Natural killer cell treated with Interleukin-12 subunit alpha and Interleukin-12 subunit beta and Interleukin-15 and Interleukin-18, amount 100 ng/mL, for 72 hours (primary cell): Measurements from ENCODE around the gene PACRG. TPM values are rescaled to one million over a fixed set of nuclear protein-coding genes. Genes with fewer than 3 reads are reported as not detected.

ENCODE experiments used
- ATAC-seq, 2 donors: fragments of 150-1000 bp; cut with Tn5 transposase in 1 of 2; sonication (Bioruptor Pico), chemical (Tn5 transposase) in 1 of 2; 2 replicates each; pipeline ENCODE4 v1.10.0; 2021
- DNase-seq: peaks from one replicate; pipeline ENCODE4 v3.0.0; 2022; ENCODE audit warnings: low spot score
- H3K27ac Mint-ChIP-seq, 2 donors: 1 replicate in 1 of 2; 2 replicates in 1 of 2; pipeline ENCODE4 v1.8.0; 2022; ENCODE audit warnings: mixed read lengths in 2 of 2, mild to moderate bottlenecking in 1 of 2, moderate library complexity in 1 of 2
- H3K27me3 Mint-ChIP-seq, 2 donors: 1 replicate in 1 of 2; 2 replicates in 1 of 2; pipeline ENCODE4 v1.8.0; 2022; ENCODE audit warnings: mixed read lengths in 2 of 2
- H3K36me3 Mint-ChIP-seq: one replicate; pipeline ENCODE4 v1.8.0; 2022; ENCODE audit warnings: mixed read lengths
- H3K4me1 Mint-ChIP-seq, 2 donors: 1 replicate in 1 of 2; 2 replicates in 1 of 2; pipeline ENCODE4 v1.8.0; 2022; ENCODE audit warnings: low read depth in 2 of 2, mixed read lengths in 2 of 2, mild to moderate bottlenecking in 1 of 2
- H3K4me3 Mint-ChIP-seq: one replicate; pipeline ENCODE4 v1.8.0; 2022; ENCODE audit warnings: mixed read lengths
- H3K9me3 Mint-ChIP-seq: 2 replicates; pipeline ENCODE4 v1.8.0; 2022; ENCODE audit warnings: mixed read lengths
- total RNA-seq, 2 donors: library from RNA; stranded (reverse); gene quantifications; one replicate each; pipeline ENCODE4 v1.2.3, GENCODE V29; 2022

The PACRG gene
- total RNA-seq, 2 donors from 2014 or later = not detected

DNA sequence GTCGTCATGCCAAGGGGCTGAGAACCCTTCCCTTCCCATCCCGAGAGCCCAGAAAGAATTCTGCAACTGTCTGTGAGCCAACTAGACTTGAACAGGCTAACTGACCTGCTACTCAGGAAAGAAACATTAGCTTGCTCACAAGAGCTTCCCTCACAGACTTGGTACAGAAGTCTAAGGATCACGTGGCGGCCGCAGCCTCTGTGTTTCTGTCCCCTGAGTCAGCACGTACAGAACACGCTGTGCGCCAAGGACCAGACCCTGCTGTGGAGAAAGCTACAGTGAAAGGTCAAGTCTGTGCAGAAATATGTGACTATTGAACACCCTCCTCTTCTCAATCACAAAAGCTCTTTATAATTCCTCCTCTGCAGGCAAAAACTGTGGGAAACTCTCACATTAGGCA, 535.4 kb downstream of the PACRG start:
- H3K27ac Mint-ChIP-seq = no peak overlapping the region

DNA sequence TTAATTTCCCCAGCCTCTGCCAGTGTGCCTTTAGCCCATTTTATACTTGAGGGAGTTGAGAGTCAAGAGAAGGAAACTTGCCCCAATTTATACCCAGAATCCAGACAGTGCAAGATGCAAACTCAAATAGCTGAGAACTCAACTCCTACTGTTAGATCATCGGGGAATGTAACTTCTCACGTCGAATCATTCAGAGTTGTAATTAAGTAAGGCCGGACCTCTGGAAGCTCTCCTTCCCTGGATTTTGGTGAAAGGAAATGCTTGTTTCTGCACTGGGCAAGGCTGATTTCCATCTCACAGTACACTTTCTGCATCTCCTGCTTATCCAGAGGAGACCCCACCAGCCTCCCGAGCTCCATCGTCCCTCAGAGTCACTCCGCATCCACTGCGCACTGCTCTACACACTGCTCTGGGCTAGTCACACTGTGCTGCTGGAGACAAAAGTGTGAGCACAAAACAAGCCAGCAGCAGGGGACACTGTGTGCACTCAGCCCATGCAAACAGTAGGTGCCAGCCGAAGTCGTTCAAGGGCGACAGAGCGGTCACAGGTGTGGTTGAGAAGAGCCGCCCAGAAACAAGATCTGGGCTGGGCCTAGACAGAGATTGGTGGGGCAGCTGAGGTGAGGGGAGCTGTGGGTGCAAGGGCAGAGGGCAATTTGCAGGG, 536.4 kb downstream of the PACRG start:
- DNase-seq (no peak), ATAC-seq (peak in 1 of 2 donors; percentile 44)
- peaks cover 12 to 28% of the 10 kb centered on the region in 2 donors for H3K27me3 Mint-ChIP-seq
- no peak overlapping the region for H3K4me3 Mint-ChIP-seq
- no peaks in the 10 kb centered on the region for H3K36me3 Mint-ChIP-seq
- H3K27ac Mint-ChIP-seq = no peak overlapping the region
- no peaks in the 10 kb centered on the region for H3K9me3 Mint-ChIP-seq
- peaks cover 4 to 9% of the 10 kb centered on the region in 2 donors for H3K4me1 Mint-ChIP-seq

More for the DNA sequence above, 535.4 kb downstream of the PACRG start:
- H3K4me1 Mint-ChIP-seq = peaks cover 4 to 9% of the 10 kb centered on the region in 2 donors
- no peak for DNase-seq
- H3K36me3 Mint-ChIP-seq = no peaks in the 10 kb centered on the region
- H3K4me3 Mint-ChIP-seq = no peak overlapping the region
- H3K27me3 Mint-ChIP-seq = peaks cover 17 to 28% of the 10 kb centered on the region in 2 donors
- no peaks in the 10 kb centered on the region for H3K9me3 Mint-ChIP-seq
- ATAC-seq = no peak

DNA sequence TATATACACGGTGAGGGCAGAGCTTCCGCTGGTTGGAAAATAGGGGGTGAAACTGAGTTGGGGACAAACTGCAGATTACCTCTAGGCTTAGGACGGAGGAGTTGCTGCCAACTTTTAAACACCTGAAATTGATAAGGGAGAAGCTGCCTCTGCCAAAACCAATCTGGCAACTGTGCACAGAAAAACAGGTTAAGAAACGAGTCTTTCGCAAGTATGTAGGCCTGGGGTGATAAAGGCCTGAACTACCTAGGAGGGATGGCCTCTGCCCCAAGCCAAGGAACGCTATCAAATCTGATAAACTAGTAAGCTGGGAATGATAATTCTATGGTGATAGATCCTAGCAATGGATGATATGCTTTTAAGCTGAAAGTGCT, 536.9 kb downstream of the PACRG start:
- DNase-seq (no peak), ATAC-seq (peak in 1 of 2 donors; percentile 6)
- Mint-ChIP-seq H3K4me1 (peaks cover 4 to 9% of the 10 kb centered on the region in 2 donors), H3K36me3 (no peaks in the 10 kb centered on the region), H3K4me3 (no peak overlapping the region), H3K27me3 (peaks cover 7 to 23% of the 10 kb centered on the region in 2 donors), H3K27ac (no peak overlapping the region), H3K9me3 (no peaks in the 10 kb centered on the region)

DNA sequence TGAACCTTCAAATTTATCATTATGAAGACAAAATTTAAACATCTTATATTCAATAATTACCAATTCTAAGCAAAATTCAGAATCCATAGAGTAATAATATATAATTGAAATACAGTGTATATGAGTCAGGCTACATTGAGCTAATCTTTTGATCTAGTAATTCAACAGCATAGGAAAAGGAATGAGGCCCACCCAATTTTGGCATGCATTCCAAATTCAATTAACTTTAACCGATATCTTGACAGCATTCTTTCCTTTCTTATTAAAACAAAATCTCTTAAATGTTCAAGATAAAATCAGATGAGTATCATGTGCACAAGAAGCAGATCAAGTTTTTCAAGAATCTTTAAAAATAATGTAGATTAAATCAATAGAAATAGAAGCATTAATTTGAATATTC, 553.9 kb downstream of the PACRG start:
- H3K4me1 Mint-ChIP-seq = peaks cover 4 to 6% of the 10 kb centered on the region in 2 donors
- H3K36me3 Mint-ChIP-seq = no peaks in the 10 kb centered on the region
- H3K4me3 Mint-ChIP-seq = no peak overlapping the region
- no peaks in the 10 kb centered on the region for H3K9me3 Mint-ChIP-seq
- ATAC-seq = no peak
- no peak for DNase-seq
- H3K27me3 Mint-ChIP-seq = peaks cover 12 to 41% of the 10 kb centered on the region in 2 donors
- H3K27ac Mint-ChIP-seq = no peak overlapping the region

DNA sequence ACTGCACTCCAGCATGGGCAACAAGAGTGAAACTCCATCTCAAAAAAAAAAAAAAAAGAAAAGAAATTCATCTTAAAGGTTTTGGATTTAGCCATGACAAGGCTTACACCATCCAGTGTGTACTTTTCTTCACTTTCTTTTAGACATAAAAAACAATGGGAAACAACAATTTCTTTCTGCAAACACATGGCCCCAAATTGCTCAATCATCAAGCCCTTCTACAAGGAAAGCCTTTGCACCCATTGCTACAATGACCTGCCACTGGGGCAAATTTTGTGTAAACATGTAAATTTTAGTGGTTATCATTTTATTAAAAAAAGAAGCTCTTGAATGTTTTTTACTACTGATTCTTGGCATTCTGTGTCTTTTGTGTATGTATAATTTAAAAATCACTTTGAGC, 554.9 kb downstream of the PACRG start:
- Mint-ChIP-seq H3K27ac (no peak overlapping the region), H3K36me3 (no peaks in the 10 kb centered on the region), H3K4me3 (no peak overlapping the region), H3K4me1 (peaks cover 4 to 6% of the 10 kb centered on the region in 2 donors), H3K27me3 (peaks cover 12 to 34% of the 10 kb centered on the region in 2 donors), H3K9me3 (no peaks in the 10 kb centered on the region)
- ATAC-seq = no peak
- no peak for DNase-seq

- no peak for ATAC-seq
- DNase-seq = no peak
- H3K9me3 Mint-ChIP-seq = no peaks in the 10 kb centered on the region
- peaks cover 9 to 20% of the 10 kb centered on the region in 2 donors for H3K27me3 Mint-ChIP-seq
- no peaks in the 10 kb centered on the region for H3K36me3 Mint-ChIP-seq
- H3K27ac Mint-ChIP-seq = no peak overlapping the region
- H3K4me3 Mint-ChIP-seq = no peak overlapping the region
- peaks cover 4 to 6% of the 10 kb centered on the region in 2 donors for H3K4me1 Mint-ChIP-seq
Observed at GRCh38 chr6:163284151-163284550, 556.4 kb downstream of the PACRG start.

GRCh38 chr6:163285691-163286090, 557.9 kb downstream of the PACRG start:
- no peaks in the 10 kb centered on the region for H3K9me3 Mint-ChIP-seq
- H3K4me3 Mint-ChIP-seq = no peak overlapping the region
- H3K36me3 Mint-ChIP-seq = no peaks in the 10 kb centered on the region
- no peak overlapping the region for H3K27ac Mint-ChIP-seq
- no peak for DNase-seq
- peaks cover 3 to 4% of the 10 kb centered on the region in 2 donors for H3K4me1 Mint-ChIP-seq
- ATAC-seq = no peak
- H3K27me3 Mint-ChIP-seq = peaks cover 3 to 4% of the 10 kb centered on the region in 2 donors

- ATAC-seq = no peak
- peaks cover 0 to 7% of the 10 kb centered on the region in 2 donors for H3K27me3 Mint-ChIP-seq
- no peak for DNase-seq
- no peaks in the 10 kb centered on the region for H3K36me3 Mint-ChIP-seq
- H3K27ac Mint-ChIP-seq = no peak overlapping the region
- H3K9me3 Mint-ChIP-seq = no peaks in the 10 kb centered on the region
- no peak overlapping the region for H3K4me3 Mint-ChIP-seq
- no peaks in the 10 kb centered on the region for H3K4me1 Mint-ChIP-seq
Observed at GRCh38 chr6:163287626-163288025, 559.9 kb downstream of the PACRG start.

- no peaks in the 10 kb centered on the region for H3K9me3 Mint-ChIP-seq
- H3K27ac Mint-ChIP-seq = no peak overlapping the region
- DNase-seq = no peak
- peaks cover 0 to 7% of the 10 kb centered on the region in 2 donors for H3K27me3 Mint-ChIP-seq
- no peak overlapping the region for H3K4me3 Mint-ChIP-seq
- H3K36me3 Mint-ChIP-seq = no peaks in the 10 kb centered on the region
- H3K4me1 Mint-ChIP-seq = no peaks in the 10 kb centered on the region
- no peak for ATAC-seq
Observed at GRCh38 chr6:163288066-163288465, 560.3 kb downstream of the PACRG start.

GRCh38 chr6:163288915-163289314, 561.1 kb downstream of the PACRG start:
- H3K9me3 Mint-ChIP-seq = no peaks in the 10 kb centered on the region
- H3K27me3 Mint-ChIP-seq = peaks cover 0 to 7% of the 10 kb centered on the region in 2 donors
- no peak overlapping the region for H3K27ac Mint-ChIP-seq
- no peak for ATAC-seq
- H3K4me1 Mint-ChIP-seq = no peaks in the 10 kb centered on the region
- no peaks in the 10 kb centered on the region for H3K36me3 Mint-ChIP-seq
- H3K4me3 Mint-ChIP-seq = no peak overlapping the region
- DNase-seq = no peak

DNA sequence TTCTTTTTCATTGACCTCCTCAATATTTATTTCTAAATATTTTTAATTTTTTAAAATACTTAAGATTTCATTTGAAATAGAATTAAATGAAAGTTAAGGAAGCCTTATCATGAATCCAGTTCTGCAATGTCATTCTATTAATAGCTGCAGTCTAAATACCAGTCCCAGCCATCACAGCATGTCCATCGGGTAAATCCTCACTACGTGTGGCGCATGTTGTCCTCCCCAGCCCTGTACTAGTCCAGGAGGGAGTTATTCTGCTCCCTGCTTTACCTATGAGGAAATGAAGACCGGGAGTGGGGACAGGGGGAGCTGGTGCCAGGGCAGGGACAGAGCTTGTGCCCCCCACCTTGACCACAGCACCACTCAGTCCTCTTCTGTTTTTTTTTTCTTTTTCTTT, 561.7 kb downstream of the PACRG start:
- Mint-ChIP-seq H3K9me3 (no peaks in the 10 kb centered on the region), H3K4me3 (no peak overlapping the region), H3K4me1 (no peaks in the 10 kb centered on the region), H3K36me3 (no peaks in the 10 kb centered on the region), H3K27me3 (peaks cover 0 to 7% of the 10 kb centered on the region in 2 donors), H3K27ac (no peak overlapping the region)
- DNase-seq = no peak
- no peak for ATAC-seq

GRCh38 chr6:163290545-163291274, 562.9 kb downstream of the PACRG start:
- no peak for DNase-seq
- ATAC-seq = no peak
- H3K27ac Mint-ChIP-seq = no peak overlapping the region
- no peaks in the 10 kb centered on the region for H3K4me1 Mint-ChIP-seq
- no peak overlapping the region for H3K4me3 Mint-ChIP-seq
- H3K27me3 Mint-ChIP-seq = peaks cover 0 to 7% of the 10 kb centered on the region in 2 donors
- no peaks in the 10 kb centered on the region for H3K36me3 Mint-ChIP-seq
- no peaks in the 10 kb centered on the region for H3K9me3 Mint-ChIP-seq

DNA sequence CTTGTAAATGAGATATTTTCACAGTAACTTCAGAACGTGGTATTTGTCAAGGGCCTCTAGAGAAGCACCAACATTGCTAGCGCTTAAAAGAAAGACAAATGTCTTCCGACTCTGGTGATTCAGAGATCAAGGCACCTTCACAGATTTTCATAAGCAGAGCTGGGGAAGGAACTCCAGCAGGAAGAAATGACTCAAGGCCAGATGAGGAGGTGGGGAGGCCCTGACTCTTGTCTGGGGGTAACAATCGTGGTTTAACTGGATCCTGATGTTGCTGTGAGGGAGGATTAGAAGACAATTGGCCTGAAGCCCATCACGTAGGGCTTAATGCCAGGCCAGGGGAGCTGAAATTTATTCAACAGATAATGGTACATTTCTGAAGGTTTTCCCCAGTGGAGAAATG, 563.8 kb downstream of the PACRG start:
- no peak overlapping the region for H3K27ac Mint-ChIP-seq
- no peak overlapping the region for H3K4me3 Mint-ChIP-seq
- no peaks in the 10 kb centered on the region for H3K9me3 Mint-ChIP-seq
- DNase-seq (no peak), ATAC-seq (no peak)
- no peaks in the 10 kb centered on the region for H3K4me1 Mint-ChIP-seq
- peaks cover 0 to 7% of the 10 kb centered on the region in 2 donors for H3K27me3 Mint-ChIP-seq
- no peaks in the 10 kb centered on the region for H3K36me3 Mint-ChIP-seq

- DNase-seq (no peak), ATAC-seq (no peak)
- Mint-ChIP-seq H3K9me3 (no peaks in the 10 kb centered on the region), H3K4me3 (no peak overlapping the region), H3K4me1 (no peaks in the 10 kb centered on the region), H3K36me3 (no peaks in the 10 kb centered on the region), H3K27ac (no peak overlapping the region), H3K27me3 (peaks cover 0 to 7% of the 10 kb centered on the region in 2 donors)
Observed at GRCh38 chr6:163293286-163293685, 565.5 kb downstream of the PACRG start.
